RPMI7951 (cell line): ENCODE measurements around the gene RYR1. TPM values are rescaled to one million over a fixed set of nuclear protein-coding genes. Genes with fewer than 3 reads are reported as not detected.
"Not testable (repeated sequence)": the region's sequence is repeated elsewhere in the genome, so short reads cannot be mapped to it uniquely, and the experiment has no call there.

ENCODE experiments used
- DNase-seq: peaks from one replicate; pipeline ENCODE4 v3.0.0-alpha.2; 2012; ENCODE audit warnings: low read depth
- total RNA-seq: library from RNA; depleted of rRNA; stranded (reverse); fragments of >200 nt; shearing (Covaris generic); gene quantifications from 2 replicates; pipeline ENCODE4 v1.2.3, GENCODE V29; 2014

Gene RYR1
- total RNA-seq, 1 experiment from 2014 or later: not detected

DNA sequence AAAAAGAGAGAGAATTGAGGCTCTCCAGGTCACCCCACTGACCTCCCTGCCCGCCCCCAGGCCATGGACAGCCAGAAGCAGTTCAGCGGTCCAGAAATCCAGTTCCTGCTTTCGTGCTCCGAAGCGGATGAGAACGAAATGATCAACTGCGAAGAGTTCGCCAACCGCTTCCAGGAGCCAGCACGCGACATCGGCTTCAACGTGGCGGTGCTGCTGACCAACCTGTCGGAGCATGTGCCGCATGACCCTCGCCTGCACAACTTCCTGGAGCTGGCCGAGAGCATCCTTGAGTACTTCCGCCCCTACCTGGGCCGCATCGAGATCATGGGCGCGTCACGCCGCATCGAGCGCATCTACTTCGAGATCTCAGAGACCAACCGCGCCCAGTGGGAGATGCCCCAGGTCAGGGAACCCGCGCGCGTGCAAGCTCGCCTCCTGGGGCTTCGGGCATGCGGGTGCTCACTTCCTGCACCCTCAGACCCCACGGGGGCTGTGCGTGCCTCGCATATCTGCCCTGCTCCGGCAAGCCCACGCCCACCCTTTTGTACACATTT lies 127.6 kb downstream of the RYR1 start:
- no peak for DNase-seq

DNA sequence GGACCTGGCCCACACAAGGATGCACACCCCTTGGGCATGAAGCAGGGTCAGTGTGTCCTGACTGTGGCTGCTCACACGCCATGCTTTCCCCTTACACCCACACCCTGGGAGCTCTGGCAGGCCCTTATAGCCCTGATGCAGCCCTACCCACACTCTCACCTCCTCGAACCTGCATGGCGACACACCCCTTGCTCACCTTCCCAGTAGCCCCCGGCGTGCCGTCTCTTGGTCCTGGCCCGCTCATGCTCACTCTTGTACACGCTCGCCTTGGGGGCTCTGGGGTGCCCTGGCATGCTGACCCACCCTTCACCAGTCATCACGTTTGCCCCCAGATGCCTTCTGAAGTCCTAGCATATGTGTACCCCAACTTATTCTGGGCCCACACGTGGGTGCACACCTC lies 128.2 kb downstream of the RYR1 start:
- no peak for DNase-seq

DNA sequence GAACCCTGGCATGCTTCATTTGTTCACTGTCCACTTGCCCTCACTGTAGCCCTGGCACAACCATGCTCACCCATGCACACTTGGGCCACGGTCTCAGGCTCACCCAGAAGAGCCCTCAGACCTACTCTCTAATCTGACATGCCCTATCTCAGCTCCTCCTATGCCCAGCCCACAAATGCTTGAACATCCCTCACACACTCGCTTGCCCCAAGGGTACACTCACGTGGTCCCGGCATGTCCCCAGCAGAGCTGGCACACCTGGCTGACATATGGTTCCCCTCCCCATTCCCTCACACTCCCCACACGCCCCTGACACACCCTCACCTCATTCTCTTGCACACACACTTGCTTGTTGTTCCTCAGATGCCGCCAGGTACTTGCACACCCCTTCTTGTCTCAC lies 128.6 kb downstream of the RYR1 start:
- no peak for DNase-seq

DNA sequence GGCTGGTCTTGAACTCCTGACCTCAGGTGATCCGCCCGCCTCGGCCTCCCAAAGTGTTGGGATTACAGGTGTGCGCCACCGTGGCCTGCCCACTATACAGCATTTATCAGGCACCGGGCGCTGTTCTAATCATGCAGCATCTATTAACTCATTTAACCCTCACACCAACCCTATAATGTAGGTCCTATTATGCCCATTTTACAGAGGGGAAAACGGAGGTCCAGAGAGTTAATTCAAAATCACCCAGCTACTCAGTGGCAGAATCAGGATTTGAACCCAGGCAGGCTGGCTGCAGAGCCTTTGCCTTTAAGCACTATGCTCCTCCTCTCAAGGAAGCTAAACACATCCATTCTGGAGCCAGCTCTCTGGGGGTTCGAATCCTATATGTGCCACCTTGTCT lies 130.0 kb downstream of the RYR1 start:
- DNase-seq: no peak

GRCh38 chr19:38564981-38565690 lies 131.6 kb downstream of the RYR1 start:
- no peak for DNase-seq

- DNase-seq: no peak
These were observed 132.2 kb downstream of the RYR1 start for GRCh38 chr19:38565691-38566105.

GRCh38 chr19:38569368-38569983 lies 136.0 kb downstream of the RYR1 start:
- DNase-seq: no peak

- no peak for DNase-seq
These were observed 138.2 kb downstream of the RYR1 start for GRCh38 chr19:38571682-38572081.

GRCh38 chr19:38577826-38578225 lies 144.3 kb downstream of the RYR1 start:
- no peak for DNase-seq

DNA sequence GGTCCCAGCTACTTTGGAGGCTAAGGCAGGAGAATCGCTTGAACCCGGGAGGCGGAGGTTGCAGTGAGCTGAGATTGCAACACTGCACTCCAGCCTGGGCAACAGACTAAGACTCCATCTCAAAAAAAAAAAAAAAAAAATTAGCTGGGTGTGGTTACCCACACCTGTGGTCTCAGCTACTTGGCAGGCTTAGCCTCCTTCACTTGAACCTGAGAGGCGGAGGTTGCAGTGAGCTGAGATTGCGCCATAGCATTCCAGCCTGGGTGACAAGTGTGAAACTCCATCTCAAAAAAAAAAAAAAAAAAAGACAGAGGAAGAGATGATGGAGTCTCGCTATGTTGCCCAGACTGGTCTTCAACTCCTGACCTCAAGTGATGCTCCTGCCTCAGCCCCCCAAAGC lies 145.8 kb downstream of the RYR1 start:
- DNase-seq: not testable (repeated sequence)

- DNase-seq: no peak
These were observed 146.6 kb downstream of the RYR1 start for GRCh38 chr19:38580080-38580479.

DNA sequence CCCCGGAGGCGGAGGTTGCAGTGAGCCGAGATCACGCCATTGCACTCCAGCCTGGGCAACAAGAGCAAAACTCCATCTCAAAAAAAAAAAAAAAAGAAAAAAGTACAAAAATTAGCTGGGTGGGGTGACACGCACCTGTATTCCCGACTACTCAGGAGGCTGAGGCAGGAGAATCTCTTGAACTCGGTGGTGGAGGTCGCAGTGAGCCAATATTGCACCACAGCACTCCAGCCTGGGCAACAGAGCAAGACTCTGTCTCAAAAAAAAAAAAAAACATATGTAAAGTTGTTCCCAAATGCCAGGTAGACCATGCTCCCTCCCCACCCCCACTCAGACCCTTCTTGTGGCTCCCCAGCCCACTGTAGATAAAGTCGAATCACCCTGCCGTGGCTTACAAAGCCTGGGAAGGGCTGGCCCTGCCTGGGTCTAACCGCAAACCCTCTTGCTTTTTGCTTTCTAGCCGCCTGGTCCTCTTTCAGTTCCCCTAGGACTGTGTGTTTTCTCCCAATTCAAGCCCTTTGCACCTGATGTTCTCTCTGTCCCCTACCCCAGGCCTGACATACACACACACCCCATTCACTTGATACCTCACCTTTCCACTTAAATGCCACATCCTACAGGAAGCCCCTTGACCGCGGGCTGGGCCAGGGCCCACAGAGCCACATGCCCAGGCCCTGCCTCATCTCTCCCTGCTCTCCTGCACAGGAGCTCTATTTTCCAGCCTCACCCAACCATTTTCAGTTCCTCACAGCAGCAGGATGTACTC lies 149.9 kb downstream of the RYR1 start:
- no peak for DNase-seq

DNA sequence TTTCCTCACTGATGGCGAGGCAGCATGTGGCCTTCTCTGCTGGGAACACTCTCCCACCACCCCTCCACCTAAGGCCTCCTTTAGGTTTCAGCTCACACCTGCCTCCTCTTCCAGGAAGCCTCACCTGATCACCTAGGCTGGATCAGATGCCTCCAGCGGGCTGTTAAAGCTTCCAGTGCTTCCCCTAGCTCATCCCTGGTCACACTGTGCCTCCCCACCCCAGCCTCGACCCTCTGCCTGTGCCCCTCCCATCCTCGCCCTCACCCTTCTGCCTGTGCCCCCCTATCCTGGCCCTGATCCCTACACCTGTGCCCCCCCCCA lies 150.5 kb downstream of the RYR1 start:
- DNase-seq: no peak

DNA sequence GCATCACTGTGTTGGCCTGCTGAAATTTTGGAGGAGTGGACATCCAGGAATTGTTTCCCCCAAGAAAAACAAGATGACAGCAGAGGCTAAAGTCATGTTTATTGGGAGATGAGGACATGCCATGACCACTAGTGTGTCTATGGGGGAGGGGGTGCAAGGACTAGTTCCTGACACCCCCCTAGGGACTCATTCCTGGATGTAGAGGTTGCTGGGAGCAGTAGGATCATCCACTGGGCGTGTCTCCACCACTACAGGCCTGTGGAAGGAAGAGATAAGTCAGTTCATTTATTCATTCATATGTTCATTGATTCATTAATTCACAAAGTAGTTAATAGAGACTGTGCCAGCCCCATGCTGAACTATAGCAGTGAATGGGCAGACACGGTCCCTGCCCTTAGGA lies 154.1 kb downstream of the RYR1 start:
- DNase-seq: no peak

GRCh38 chr19:38588041-38588440 lies 154.6 kb downstream of the RYR1 start:
- no peak for DNase-seq

GRCh38 chr19:38592940-38593339 lies 159.4 kb downstream of the RYR1 start:
- no peak for DNase-seq

- DNase-seq: no peak
These were observed 162.8 kb downstream of the RYR1 start for GRCh38 chr19:38596057-38596981.

DNA sequence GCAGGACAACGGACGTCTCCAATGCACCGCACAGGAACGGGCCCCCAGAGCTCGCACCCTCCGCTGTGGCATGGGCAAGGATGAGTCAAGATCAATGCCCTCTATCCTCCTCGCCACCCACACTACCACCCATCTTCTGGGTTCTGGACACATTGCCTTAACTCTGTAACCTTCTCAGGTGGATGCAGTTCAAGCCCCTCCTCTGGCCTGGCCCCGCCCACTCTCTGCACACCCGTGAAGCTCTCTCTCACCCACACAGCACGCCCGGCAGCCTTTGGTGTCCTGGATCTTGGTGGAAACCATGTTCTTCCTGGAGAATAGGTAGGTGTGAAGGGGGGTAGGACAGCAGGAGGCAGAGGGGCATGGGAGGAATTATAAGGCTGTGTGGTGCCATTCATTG lies 163.6 kb downstream of the RYR1 start:
- DNase-seq: no peak

DNA sequence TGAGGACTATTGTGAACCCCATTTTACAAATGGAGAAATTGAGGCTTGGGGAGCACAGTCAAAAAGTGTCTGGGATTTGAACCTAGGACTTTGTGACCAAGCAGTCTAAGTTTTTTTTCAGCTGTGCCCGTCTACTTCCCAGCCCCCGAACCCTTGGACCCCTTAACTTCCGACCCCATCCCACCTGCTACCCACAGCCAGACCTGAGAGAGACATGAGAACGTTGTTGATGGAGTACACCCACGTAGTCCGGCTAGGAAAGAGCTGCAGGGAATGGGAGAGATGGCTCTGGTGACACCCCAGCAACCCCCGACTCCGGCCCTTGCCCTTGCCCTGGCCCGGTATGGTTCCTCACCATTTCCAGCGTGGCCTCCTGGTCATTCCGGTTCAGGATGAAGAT lies 166.2 kb downstream of the RYR1 start:
- DNase-seq: no peak

- not testable (repeated sequence) for DNase-seq
These were observed 169.4 kb downstream of the RYR1 start for GRCh38 chr19:38602856-38603255.

DNA sequence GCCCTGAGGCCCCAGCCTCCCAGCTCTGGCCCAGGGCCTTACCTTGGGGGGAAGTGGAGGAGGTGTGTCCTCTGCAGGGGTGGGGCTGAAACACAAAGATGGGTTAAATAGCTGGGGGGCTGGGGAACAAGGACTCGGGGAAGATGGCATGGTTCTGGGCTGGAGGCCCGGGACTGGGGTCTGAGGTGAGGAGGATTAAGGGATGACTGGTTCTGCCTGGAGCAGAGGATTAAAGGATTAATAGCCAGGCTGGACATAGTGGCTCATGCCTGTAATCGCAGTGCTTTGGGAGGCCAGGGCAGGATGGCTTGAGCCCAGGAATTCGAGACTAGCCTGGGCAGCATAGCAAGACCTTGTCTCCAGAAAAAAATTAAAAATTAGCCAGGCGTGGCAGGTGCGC lies 172.6 kb downstream of the RYR1 start:
- DNase-seq: no peak

DNA sequence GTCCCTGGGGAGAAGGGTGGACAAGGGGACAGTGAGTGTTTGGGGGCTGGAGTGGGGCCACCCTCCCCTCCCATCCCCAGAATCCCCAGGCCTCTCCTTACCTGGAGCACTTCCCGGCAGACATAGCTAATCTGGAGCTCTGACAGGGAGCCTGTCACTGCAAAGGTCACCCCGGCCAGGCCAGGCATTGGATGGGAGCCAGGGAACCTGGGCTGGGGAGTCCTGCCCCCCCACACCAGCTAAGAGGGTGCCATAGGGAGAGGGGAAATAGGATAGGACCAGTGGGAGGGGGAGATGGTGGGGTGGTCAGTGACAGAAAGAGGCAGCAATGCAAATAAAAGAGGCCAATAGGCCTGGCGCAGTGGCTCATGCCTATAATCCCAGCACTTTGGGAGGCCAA lies 180.8 kb downstream of the RYR1 start:
- no peak for DNase-seq
